GM19455 (cell line): Measurements from ENCODE around the gene ACO2.
"Not testable (repeated sequence)": the region's sequence is repeated elsewhere in the genome, so short reads cannot be mapped to it uniquely, and the experiment has no call there.

Experiments
- ATAC-seq: cut with Tn5 transposase; IDR thresholded peaks from one replicate; pipeline ENCODE4 v1.9.1; 2021; ENCODE audit not compliant: unreplicated experiment

ACO2 gene

GRCh38 chr22:41563051-41563711 lies 94.3 kb downstream of the ACO2 start:
- ATAC-seq = no peak

- ATAC-seq = no peak
These were observed 95.6 kb downstream of the ACO2 start for GRCh38 chr22:41564563-41564962.

GRCh38 chr22:41565403-41566054 lies 96.6 kb downstream of the ACO2 start:
- no peak for ATAC-seq

- no peak for ATAC-seq
These were observed 98.5 kb downstream of the ACO2 start for GRCh38 chr22:41567512-41567768.

GRCh38 chr22:41568811-41569210 lies 99.9 kb downstream of the ACO2 start:
- no peak for ATAC-seq

GRCh38 chr22:41570221-41570620 lies 101.3 kb downstream of the ACO2 start:
- no peak for ATAC-seq

- no peak for ATAC-seq
These were observed 102.9 kb downstream of the ACO2 start for GRCh38 chr22:41571786-41572185.

GRCh38 chr22:41572305-41572704 lies 103.4 kb downstream of the ACO2 start:
- ATAC-seq = not testable (repeated sequence)

GRCh38 chr22:41573677-41574076 lies 104.8 kb downstream of the ACO2 start:
- ATAC-seq = no peak

GRCh38 chr22:41574847-41575381 lies 106.0 kb downstream of the ACO2 start:
- ATAC-seq = no peak

- ATAC-seq = no peak
These were observed 106.6 kb downstream of the ACO2 start for GRCh38 chr22:41575533-41575932.

- ATAC-seq = no peak
These were observed 108.0 kb downstream of the ACO2 start for GRCh38 chr22:41576877-41577276.

GRCh38 chr22:41578114-41578513 lies 109.2 kb downstream of the ACO2 start:
- ATAC-seq = no peak
